Measurements from ENCODE around the gene TTC28. TPM values are rescaled to one million over a fixed set of nuclear protein-coding genes. Genes with fewer than 3 reads are reported as not detected.

TTC28 gene
- total RNA-seq, 1 experiment from 2014 or later, result not detected

- Mint-ChIP-seq H3K27me3 (ENCODE audit: insufficient read depth, unreplicated experiment) (peaks cover 77% of the 10 kb centered on the region), H3K4me3 (ENCODE audit: unreplicated experiment) (no peak overlapping the region), H3K9me3 (ENCODE audit: unreplicated experiment) (no peaks in the 10 kb centered on the region), H3K36me3 (ENCODE audit: insufficient read depth, unreplicated experiment) (no peaks in the 10 kb centered on the region), H3K27ac (ENCODE audit: low read depth, unreplicated experiment) (no peak overlapping the region), H3K4me1 (ENCODE audit: insufficient read depth, unreplicated experiment) (no peaks in the 10 kb centered on the region)
- POLR2A ChIA-PET, result no interaction called here
- no peak for DNase-seq (ENCODE audit: unreplicated experiment)
- no peak for TF ChIP-seq CTCF (IDR thresholded peaks at IDR 0.05; ENCODE audit: unreplicated experiment)
- CTCF ChIA-PET, result no interaction called here
- intact Hi-C loops (cut with micrococcal nuclease), result no loop called here
- BruUV-seq (replicated peaks), result no TSS peak
Measured at GRCh38 chr22:28411125-28411524, 268.5 kb downstream of the TTC28 start.

- H3K4me1 Mint-ChIP-seq (ENCODE audit: insufficient read depth, unreplicated experiment), result no peaks in the 10 kb centered on the region
- no peaks in the 10 kb centered on the region for H3K36me3 Mint-ChIP-seq (ENCODE audit: insufficient read depth, unreplicated experiment)
- TF ChIP-seq CTCF (IDR thresholded peaks at IDR 0.05; ENCODE audit: unreplicated experiment), result no peak
- POLR2A ChIA-PET, result no interaction called here
- CTCF ChIA-PET, result interaction anchor here (0.7 kb wide), 1 partner anchor 9 kb away, joined by 4 read pairs; no protein-coding TSS in a partner anchor
- H3K9me3 Mint-ChIP-seq (ENCODE audit: unreplicated experiment), result no peaks in the 10 kb centered on the region
- no peak overlapping the region for H3K27ac Mint-ChIP-seq (ENCODE audit: low read depth, unreplicated experiment)
- peaks cover 77% of the 10 kb centered on the region for H3K27me3 Mint-ChIP-seq (ENCODE audit: insufficient read depth, unreplicated experiment)
- intact Hi-C loops (cut with micrococcal nuclease), result no loop called here
- BruUV-seq (replicated peaks), result no TSS peak
- no peak for DNase-seq (ENCODE audit: unreplicated experiment)
- H3K4me3 Mint-ChIP-seq (ENCODE audit: unreplicated experiment), result no peak overlapping the region
Measured at GRCh38 chr22:28410050-28410816, 269.4 kb downstream of the TTC28 start.

- H3K4me1 Mint-ChIP-seq (ENCODE audit: insufficient read depth, unreplicated experiment), result no peaks in the 10 kb centered on the region
- H3K36me3 Mint-ChIP-seq (ENCODE audit: insufficient read depth, unreplicated experiment), result no peaks in the 10 kb centered on the region
- no peak overlapping the region for H3K4me3 Mint-ChIP-seq (ENCODE audit: unreplicated experiment)
- no TSS peak for BruUV-seq (replicated peaks)
- H3K27me3 Mint-ChIP-seq (ENCODE audit: insufficient read depth, unreplicated experiment), result peaks cover 76% of the 10 kb centered on the region
- TF ChIP-seq CTCF (IDR thresholded peaks at IDR 0.05; ENCODE audit: unreplicated experiment), result no peak
- CTCF ChIA-PET, result no interaction called here
- no peak overlapping the region for H3K27ac Mint-ChIP-seq (ENCODE audit: low read depth, unreplicated experiment)
- POLR2A ChIA-PET, result no interaction called here
- no peak for DNase-seq (ENCODE audit: unreplicated experiment)
- no peaks in the 10 kb centered on the region for H3K9me3 Mint-ChIP-seq (ENCODE audit: unreplicated experiment)
- intact Hi-C loops (cut with micrococcal nuclease), result no loop called here
Measured at GRCh38 chr22:28408709-28409108, 270.9 kb downstream of the TTC28 start.

GRCh38 chr22:28407645-28408044 is 272.0 kb downstream of the TTC28 start:
- TF ChIP-seq CTCF (IDR thresholded peaks at IDR 0.05; ENCODE audit: unreplicated experiment), result no peak
- intact Hi-C loops (cut with micrococcal nuclease), result no loop called here
- ChIA-PET CTCF (no interaction called here), POLR2A (no interaction called here)
- H3K4me1 Mint-ChIP-seq (ENCODE audit: insufficient read depth, unreplicated experiment), result no peaks in the 10 kb centered on the region
- H3K4me3 Mint-ChIP-seq (ENCODE audit: unreplicated experiment), result no peak overlapping the region
- no peaks in the 10 kb centered on the region for H3K36me3 Mint-ChIP-seq (ENCODE audit: insufficient read depth, unreplicated experiment)
- no peaks in the 10 kb centered on the region for H3K9me3 Mint-ChIP-seq (ENCODE audit: unreplicated experiment)
- peaks cover 72% of the 10 kb centered on the region for H3K27me3 Mint-ChIP-seq (ENCODE audit: insufficient read depth, unreplicated experiment)
- no peak overlapping the region for H3K27ac Mint-ChIP-seq (ENCODE audit: low read depth, unreplicated experiment)
- BruUV-seq (replicated peaks), result no TSS peak
- no peak for DNase-seq (ENCODE audit: unreplicated experiment)
